CD4-positive, alpha-beta T cell treated with Interleukin-6 for 4 hours (primary cell): ENCODE measurements around the gene PLEKHG4B.
"Not testable (repeated sequence)": the region's sequence is repeated elsewhere in the genome, so short reads cannot be mapped to it uniquely, and the experiment has no call there.

Source experiments
- DNase-seq: peaks from one replicate; pipeline ENCODE4 v3.0.0-alpha.2; 2020; ENCODE audit warnings: mixed read lengths

Gene PLEKHG4B

GRCh38 chr5:204966-205670 lies 113.2 kb downstream of the PLEKHG4B start:
- DNase-seq, result no peak

- DNase-seq, result no peak
Observed at GRCh38 chr5:206406-206805, 114.4 kb downstream of the PLEKHG4B start.

GRCh38 chr5:206927-207536 lies 115.1 kb downstream of the PLEKHG4B start:
- DNase-seq, result no peak

- DNase-seq, result no peak
Observed at GRCh38 chr5:207599-207998, 115.6 kb downstream of the PLEKHG4B start.

- no peak for DNase-seq
Observed at GRCh38 chr5:208449-209114, 116.6 kb downstream of the PLEKHG4B start.

- DNase-seq, result no peak
Observed at GRCh38 chr5:213803-214395, 121.9 kb downstream of the PLEKHG4B start.

GRCh38 chr5:215256-215655 lies 123.3 kb downstream of the PLEKHG4B start:
- DNase-seq, result not testable (repeated sequence)

- not testable (repeated sequence) for DNase-seq
Observed at GRCh38 chr5:216076-216475, 124.1 kb downstream of the PLEKHG4B start.

GRCh38 chr5:217494-218456 lies 125.8 kb downstream of the PLEKHG4B start, which contains the start of the genes CCDC127 and SDHA:
Gene CCDC127, minus strand, starts transcription at chr5:218153. Its CDS starts 1,304 bp downstream, at chr5:216849.
Gene SDHA, plus strand, starts transcription at chr5:218320. Its CDS starts 36 bp downstream, at chr5:218356.
- DNase-seq, result peak; percentile 99

- DNase-seq, result peak; percentile 27
Observed at GRCh38 chr5:218457-219291, 126.7 kb downstream of the PLEKHG4B start.

- DNase-seq, result peak; percentile 54
Observed at GRCh38 chr5:219460-219863, 127.5 kb downstream of the PLEKHG4B start.

GRCh38 chr5:219991-220390 lies 128.0 kb downstream of the PLEKHG4B start:
- peak; percentile 17 for DNase-seq

GRCh38 chr5:222951-223715 lies 131.2 kb downstream of the PLEKHG4B start:
- DNase-seq, result not testable (repeated sequence)

GRCh38 chr5:223791-224190 lies 131.8 kb downstream of the PLEKHG4B start:
- DNase-seq, result no peak

GRCh38 chr5:225334-225733 lies 133.4 kb downstream of the PLEKHG4B start:
- DNase-seq, result no peak

GRCh38 chr5:227375-227774 lies 135.4 kb downstream of the PLEKHG4B start:
- not testable (repeated sequence) for DNase-seq

- DNase-seq, result no peak
Observed at GRCh38 chr5:228886-229285, 136.9 kb downstream of the PLEKHG4B start.

GRCh38 chr5:230711-231110 lies 138.7 kb downstream of the PLEKHG4B start:
- no peak for DNase-seq

- no peak for DNase-seq
Observed at GRCh38 chr5:231661-232060, 139.7 kb downstream of the PLEKHG4B start.

- DNase-seq, result not testable (repeated sequence)
Observed at GRCh38 chr5:233426-233825, 141.5 kb downstream of the PLEKHG4B start.
